Measurements from ENCODE around the gene NIN.

DNA sequence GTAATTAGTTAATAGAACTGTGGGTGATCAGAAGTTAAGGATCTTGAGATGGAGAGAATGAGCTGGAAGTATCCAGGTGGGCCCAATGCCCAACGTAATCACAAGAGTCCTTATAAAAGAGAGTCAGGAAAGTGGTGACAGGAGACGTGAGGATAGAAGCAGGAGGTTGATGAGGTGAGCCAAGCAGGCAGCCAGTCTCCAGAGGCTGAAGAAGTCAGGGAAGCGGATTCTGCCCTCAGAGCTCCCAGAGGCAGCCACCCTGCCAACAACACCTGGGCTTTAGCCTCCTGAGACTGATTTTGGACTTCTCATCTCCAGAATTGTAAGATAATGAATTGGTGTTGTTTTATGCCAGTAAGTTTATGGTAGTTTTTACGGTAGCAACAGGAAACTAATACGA, 152.8 kb downstream of the NIN start:
- TF ChIP-seq POLR2A (IDR thresholded peaks at IDR 0.05): no peak
- TF ChIP-seq, protein P1, sequence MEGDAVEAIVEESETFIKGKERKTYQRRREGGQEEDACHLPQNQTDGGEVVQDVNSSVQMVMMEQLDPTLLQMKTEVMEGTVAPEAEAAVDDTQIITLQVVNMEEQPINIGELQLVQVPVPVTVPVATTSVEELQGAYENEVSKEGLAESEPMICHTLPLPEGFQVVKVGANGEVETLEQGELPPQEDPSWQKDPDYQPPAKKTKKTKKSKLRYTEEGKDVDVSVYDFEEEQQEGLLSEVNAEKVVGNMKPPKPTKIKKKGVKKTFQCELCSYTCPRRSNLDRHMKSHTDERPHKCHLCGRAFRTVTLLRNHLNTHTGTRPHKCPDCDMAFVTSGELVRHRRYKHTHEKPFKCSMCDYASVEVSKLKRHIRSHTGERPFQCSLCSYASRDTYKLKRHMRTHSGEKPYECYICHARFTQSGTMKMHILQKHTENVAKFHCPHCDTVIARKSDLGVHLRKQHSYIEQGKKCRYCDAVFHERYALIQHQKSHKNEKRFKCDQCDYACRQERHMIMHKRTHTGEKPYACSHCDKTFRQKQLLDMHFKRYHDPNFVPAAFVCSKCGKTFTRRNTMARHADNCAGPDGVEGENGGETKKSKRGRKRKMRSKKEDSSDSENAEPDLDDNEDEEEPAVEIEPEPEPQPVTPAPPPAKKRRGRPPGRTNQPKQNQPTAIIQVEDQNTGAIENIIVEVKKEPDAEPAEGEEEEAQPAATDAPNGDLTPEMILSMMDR (IDR thresholded peaks at IDR 0.05): no peak

Data from right lobe of liver (tissue), 4 donors.